Measurements from ENCODE around the gene PPIA. TPM values are rescaled to one million over a fixed set of nuclear protein-coding genes. Genes with fewer than 3 reads are reported as not detected.
"Not testable (repeated sequence)": the region's sequence is repeated elsewhere in the genome, so short reads cannot be mapped to it uniquely, and the experiment has no call there.

PPIA gene
- total RNA-seq, 1 donor from 2014 or later, result 2,537 TPM

- DNase-seq (ENCODE audit: low read depth), result no peak
Measured at GRCh38 chr7:44787762-44788161, 8.7 kb upstream of the PPIA start.

- DNase-seq (ENCODE audit: low read depth), result no peak
Measured at GRCh38 chr7:44789990-44790389, 6.5 kb upstream of the PPIA start.

GRCh38 chr7:44791278-44792219 is 4.9 kb upstream of the PPIA start:
- peak; percentile 55 for DNase-seq (ENCODE audit: low read depth)

- peak; percentile 52 for DNase-seq (ENCODE audit: low read depth)
Measured at GRCh38 chr7:44793919-44794318, 2.6 kb upstream of the PPIA start.

- no peak for DNase-seq (ENCODE audit: low read depth)
Measured at GRCh38 chr7:44794331-44794730, 2.1 kb upstream of the PPIA start.

- no peak for DNase-seq (ENCODE audit: low read depth)
Measured at GRCh38 chr7:44796034-44796503, 412 bp upstream of the PPIA start.

- DNase-seq (ENCODE audit: low read depth), result peak; percentile 71
Measured at GRCh38 chr7:44797329-44798258, 1.1 kb downstream of the PPIA start.

GRCh38 chr7:44798649-44799305 is 2.3 kb downstream of the PPIA start:
- no peak for DNase-seq (ENCODE audit: low read depth)

GRCh38 chr7:44799939-44800338 is 3.5 kb downstream of the PPIA start:
- no peak for DNase-seq (ENCODE audit: low read depth)

GRCh38 chr7:44801890-44802289 is 5.4 kb downstream of the PPIA start:
- no peak for DNase-seq (ENCODE audit: low read depth)

- no peak for DNase-seq (ENCODE audit: low read depth)
Measured at GRCh38 chr7:44802418-44803025, 6.0 kb downstream of the PPIA start.

- DNase-seq (ENCODE audit: low read depth), result not testable (repeated sequence)
Measured at GRCh38 chr7:44803828-44804519, 7.5 kb downstream of the PPIA start.

GRCh38 chr7:44805950-44806349 is 9.5 kb downstream of the PPIA start:
- DNase-seq (ENCODE audit: low read depth), result no peak

- no peak for DNase-seq (ENCODE audit: low read depth)
Measured at GRCh38 chr7:44808914-44809393, 12.5 kb downstream of the PPIA start.

GRCh38 chr7:44811093-44811492 is 14.6 kb downstream of the PPIA start:
- DNase-seq (ENCODE audit: low read depth), result peak; percentile 63

GRCh38 chr7:44811571-44811970 is 15.1 kb downstream of the PPIA start:
- no peak for DNase-seq (ENCODE audit: low read depth)

- DNase-seq (ENCODE audit: low read depth), result no peak
Measured at GRCh38 chr7:44814919-44815318, 18.4 kb downstream of the PPIA start.

GRCh38 chr7:44819292-44819691 is 22.8 kb downstream of the PPIA start:
- no peak for DNase-seq (ENCODE audit: low read depth)

GRCh38 chr7:44823255-44823781 is 26.8 kb downstream of the PPIA start:
- DNase-seq (ENCODE audit: low read depth), result no peak

- no peak for DNase-seq (ENCODE audit: low read depth)
Measured at GRCh38 chr7:44824894-44825526, 28.5 kb downstream of the PPIA start.
